ENCODE results near the gene CCNC.

Gene CCNC

GRCh38 chr6:99568103-99568933, at the start of gene CCNC:
TSS of gene CCNC (minus strand) at chr6:99568660. CDS start at chr6:99568527, 133 bp downstream.
- in situ Hi-C loops (cut with MboI; ENCODE audit: low sequenced_read_pairs), result no loop called here

- in situ Hi-C loops (cut with MboI; ENCODE audit: low sequenced_read_pairs), result no loop called here
Observed at GRCh38 chr6:99617131-99617530, 48.7 kb upstream of the CCNC start.

GRCh38 chr6:99614430-99615186, 46.1 kb upstream of the CCNC start:
- in situ Hi-C loops (cut with MboI; ENCODE audit: low sequenced_read_pairs), result no loop called here

DNA sequence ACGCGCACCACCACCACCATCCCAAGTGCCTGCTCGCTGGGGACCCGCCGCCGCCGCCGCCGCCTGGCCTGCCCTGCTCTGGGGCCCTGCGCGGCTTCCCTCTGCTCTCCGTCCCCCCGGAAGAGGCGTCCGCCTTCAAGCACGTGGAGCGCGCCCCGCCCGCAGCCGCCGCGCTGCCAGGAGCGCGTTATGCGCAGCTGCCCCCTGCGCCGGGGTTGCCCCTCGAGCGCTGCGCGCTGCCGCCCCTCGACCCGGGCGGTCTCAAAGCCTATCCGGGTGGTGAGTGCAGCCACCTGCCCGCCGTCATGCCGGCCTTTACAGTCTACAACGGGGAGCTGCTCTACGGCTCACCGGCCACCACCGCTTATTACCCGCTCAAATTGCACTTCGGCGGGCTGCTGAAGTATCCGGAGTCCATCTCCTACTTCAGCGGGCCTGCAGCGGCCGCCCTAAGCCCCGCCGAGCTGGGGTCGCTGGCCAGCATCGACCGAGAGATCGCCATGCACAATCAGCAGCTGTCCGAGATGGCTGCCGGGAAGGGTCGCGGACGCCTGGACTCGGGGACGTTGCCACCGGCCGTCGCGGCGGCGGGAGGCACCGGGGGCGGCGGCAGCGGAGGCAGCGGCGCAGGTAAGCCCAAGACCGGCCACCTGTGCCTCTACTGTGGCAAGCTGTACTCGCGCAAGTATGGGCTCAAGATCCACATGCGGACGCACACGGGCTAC, 45.4 kb upstream of the CCNC start:
- in situ Hi-C loops (cut with MboI; ENCODE audit: low sequenced_read_pairs), result no loop called here

- in situ Hi-C loops (cut with MboI; ENCODE audit: low sequenced_read_pairs), result no loop called here
Observed at GRCh38 chr6:99613409-99613704, 44.9 kb upstream of the CCNC start.

DNA sequence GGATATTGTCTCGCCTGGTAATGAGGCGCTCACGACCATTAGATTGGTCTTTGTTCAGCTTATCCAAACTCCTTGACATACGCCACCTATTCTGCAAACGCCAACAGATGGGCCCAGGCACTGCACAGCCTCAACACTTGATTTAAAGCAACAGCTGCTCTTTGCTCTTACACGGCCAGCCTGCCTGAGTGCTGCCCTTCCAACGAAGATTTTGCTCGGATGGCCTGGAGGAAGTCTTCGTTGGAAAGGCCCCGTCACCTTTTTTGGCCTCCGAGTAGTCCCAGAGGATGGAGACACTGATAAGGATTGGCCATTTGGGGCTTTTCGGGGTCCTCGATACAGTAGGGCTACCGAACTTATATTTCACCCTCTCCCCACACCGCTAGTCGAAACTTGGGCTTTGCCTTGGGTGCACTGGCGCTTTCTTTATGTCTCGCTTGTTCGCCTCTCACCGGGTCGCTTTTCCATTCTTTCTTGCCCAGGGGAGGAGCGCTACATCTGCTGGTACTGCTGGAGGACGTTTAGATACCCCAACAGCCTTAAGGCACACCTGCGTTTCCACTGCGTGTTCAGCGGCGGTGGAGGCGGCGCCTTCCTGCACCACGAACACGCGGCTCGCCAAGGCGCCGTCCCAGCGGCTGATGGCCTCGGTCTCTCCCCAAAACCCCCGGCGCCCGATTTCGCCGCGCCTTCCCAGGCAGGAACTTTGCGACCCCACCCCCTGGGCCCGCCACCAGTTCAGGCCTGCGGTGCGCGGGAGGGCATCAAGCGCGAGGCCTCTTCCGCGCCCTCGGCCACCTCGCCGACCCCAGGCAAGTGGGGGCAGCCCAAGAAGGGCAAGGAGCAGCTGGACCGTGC, 44.3 kb upstream of the CCNC start:
- in situ Hi-C loops (cut with MboI; ENCODE audit: low sequenced_read_pairs), result no loop called here

DNA sequence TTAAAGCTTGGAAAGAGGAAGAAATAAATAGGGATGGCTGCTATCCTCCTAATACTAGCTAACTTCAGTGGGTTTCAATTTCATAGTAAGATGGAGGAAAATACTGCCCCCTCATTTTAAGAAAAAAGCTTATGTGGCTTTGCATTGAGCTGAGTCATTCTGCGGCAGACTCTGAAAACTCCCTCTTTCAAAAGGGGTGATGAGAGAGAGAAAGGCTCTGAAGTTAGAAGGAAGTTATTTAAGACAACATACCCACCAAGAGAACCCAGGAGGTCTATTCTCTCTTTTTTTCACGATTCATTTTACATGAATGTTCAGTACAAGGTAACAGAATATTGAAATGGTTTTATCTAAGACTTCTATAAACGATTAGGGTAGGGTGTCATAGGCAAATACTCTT, 42.7 kb upstream of the CCNC start:
- in situ Hi-C loops (cut with MboI; ENCODE audit: low sequenced_read_pairs), result no loop called here

GRCh38 chr6:99609905-99610489, 41.5 kb upstream of the CCNC start:
- in situ Hi-C loops (cut with MboI; ENCODE audit: low sequenced_read_pairs), result no loop called here

GRCh38 chr6:99608886-99609482, 40.5 kb upstream of the CCNC start:
- in situ Hi-C loops (cut with MboI; ENCODE audit: low sequenced_read_pairs), result no loop called here

DNA sequence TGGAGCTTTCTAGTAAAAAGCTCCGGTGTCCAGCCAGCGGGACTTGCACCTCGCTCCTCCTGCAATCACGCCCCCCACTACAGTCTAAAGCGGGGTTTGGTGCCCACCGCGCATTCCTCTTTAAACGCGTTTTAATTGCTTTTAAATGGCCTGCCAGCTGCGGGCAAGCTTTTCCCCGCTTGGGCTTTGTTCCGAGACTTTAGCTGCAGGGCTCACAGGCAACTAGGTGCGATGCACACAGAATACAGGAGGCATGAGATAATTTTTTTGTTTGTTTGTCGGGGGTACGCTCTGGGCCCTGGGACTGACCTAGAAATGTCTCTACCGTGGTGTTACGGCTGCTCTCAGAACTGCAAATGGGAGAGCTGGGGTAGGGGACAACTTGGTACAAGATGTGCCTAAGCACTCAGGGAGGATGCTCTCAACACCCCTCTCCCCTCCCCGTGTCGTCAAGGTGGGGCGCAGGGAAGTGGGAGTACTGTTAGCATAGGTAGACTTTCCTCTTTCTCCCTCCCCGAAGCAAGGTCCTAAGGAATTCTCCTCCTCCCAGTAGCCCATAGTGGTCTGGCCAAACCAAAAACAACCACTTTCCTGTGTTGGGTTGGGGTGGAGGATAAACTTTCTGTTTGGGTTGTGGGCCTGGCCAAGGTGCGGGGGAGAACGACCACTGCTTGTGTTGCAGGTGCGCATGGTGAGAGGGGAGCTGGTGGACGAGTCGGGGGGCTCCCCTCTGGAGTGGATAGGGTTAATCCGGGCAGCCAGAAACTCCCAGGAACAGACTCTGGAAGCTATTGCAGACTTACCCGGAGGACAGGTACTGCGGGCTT, 39.8 kb upstream of the CCNC start:
- in situ Hi-C loops (cut with MboI; ENCODE audit: low sequenced_read_pairs), result no loop called here

GRCh38 chr6:99607416-99608036, 39.1 kb upstream of the CCNC start:
- in situ Hi-C loops (cut with MboI; ENCODE audit: low sequenced_read_pairs), result no loop called here

DNA sequence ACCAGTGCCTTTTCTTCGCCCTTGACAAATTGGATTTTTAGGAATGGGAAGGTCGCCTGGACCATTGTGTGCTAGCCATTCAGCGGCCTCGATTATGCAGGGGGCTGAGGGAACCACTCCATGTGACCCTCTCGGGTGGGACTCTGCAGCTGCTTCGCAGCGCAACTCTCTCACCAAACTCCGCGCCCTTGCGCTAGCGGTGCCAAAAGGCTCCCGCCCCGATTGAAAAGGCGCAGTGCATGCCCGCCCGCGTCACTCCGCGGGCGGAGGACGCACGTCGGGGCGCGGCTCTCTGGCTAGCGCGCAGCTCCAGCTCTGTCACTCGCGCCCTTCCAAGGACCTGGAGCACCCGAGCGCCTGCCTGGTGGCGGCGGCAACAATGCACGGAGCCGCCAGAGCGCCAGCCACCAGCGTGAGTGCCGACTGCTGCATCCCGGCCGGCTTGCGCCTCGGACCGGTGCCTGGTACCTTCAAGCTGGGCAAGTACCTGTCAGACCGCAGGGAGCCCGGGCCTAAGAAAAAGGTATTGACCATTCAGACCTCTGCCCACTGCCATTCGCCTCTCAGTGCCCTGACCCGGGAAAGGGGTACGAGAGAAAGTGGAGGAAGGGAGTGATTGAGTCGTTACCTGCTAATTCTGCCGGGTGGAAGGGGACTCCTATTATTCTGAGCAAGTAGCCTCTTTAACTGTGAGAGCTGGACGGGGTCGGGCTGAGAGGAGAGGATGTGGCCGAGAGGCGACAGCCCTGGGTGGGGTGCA, 38.4 kb upstream of the CCNC start, which contains the start of gene PRDM13:
Gene PRDM13, plus strand, starts transcription at position 178 of the 760 bp plus-strand sequence. Its CDS starts 202 bp downstream, at position 380.
- in situ Hi-C loops (cut with MboI; ENCODE audit: low sequenced_read_pairs), result no loop called here

DNA sequence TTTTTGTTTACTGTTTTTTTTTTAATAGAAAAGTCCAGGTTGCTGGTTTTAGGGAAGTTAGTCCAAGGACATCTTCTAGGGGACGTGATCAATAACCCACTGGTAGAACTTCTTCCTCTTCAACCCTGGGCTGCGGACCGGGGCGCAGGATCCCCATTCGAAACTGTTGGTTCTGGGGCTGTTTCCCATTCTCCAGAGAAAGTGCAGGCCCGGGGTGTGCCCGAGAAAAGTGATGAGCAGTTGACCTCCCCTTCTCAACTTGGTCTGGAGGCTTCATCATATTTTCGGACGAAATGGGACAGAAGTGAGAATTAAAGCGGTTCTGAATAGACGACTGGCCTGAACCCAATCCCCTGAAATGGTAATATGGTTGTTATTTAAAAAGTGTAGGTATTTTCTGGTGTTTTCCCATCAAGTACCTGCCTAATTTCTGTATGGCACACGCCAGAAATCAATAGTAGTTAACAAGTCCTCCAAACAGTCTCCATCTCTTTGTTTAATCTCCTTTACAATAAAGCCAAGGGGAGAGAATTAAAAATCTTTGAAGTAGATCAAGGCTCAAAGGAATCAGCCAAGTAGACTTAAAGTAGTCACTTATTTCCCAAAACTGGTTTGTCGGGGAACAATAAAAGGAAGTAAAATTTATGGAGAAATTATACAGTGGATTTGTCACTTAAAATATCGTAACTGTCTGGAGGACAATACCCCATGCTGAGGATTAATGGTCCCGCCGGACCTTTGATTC, 37.6 kb upstream of the CCNC start:
- in situ Hi-C loops (cut with MboI; ENCODE audit: low sequenced_read_pairs), result no loop called here

DNA sequence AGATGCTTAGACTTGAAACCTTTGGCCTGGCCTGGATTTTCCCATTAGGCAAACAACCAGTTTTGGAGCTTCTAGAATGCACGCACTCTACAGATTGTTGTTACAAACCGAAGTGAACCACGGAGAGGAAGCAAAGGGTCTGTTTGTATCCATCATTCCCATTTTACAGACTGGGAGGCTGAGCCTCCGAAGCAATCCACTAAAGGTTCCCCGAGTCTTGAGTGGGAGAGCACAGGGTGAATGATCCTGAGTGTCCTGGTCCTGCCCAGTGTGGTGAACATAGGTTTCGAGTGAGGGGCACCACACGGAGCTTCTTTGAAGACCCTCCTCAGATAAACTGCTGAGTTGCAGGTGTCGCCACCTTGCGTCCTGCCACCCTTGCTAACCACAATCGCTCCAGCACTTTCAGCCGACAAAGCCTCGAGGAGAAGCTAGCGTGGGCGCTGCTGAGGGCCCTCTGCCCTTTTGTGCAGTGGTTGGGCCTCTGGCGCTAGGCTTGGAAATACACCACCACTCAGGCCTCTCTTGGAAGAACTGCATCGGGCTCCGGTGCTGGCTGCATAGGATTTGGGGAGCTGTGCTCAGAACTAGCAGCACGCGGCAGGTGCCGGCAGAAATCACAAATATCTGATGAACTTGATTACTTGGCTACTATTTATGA, 36.7 kb upstream of the CCNC start:
- in situ Hi-C loops (cut with MboI; ENCODE audit: low sequenced_read_pairs), result no loop called here

- in situ Hi-C loops (cut with MboI; ENCODE audit: low sequenced_read_pairs), result no loop called here
Observed at GRCh38 chr6:99604166-99605073, 36.0 kb upstream of the CCNC start.
